ENCODE data around the gene CNNM4.

Gene CNNM4

GRCh38 chr2:96760036-96760985 lies at the start of gene CNNM4:
CNNM4 (plus strand) TSS chr2:96760902; CDS start chr2:96761000, 98 bp downstream.
- no peak for FAIRE-seq

GRCh38 chr2:96710985-96711384 lies 49.7 kb upstream of the CNNM4 start:
- FAIRE-seq: no peak

GRCh38 chr2:96715658-96716057 lies 45.0 kb upstream of the CNNM4 start:
- FAIRE-seq: no peak

- FAIRE-seq: no peak
Observed at GRCh38 chr2:96716388-96716787, 44.3 kb upstream of the CNNM4 start.

GRCh38 chr2:96726131-96726530 lies 34.6 kb upstream of the CNNM4 start:
- FAIRE-seq: no peak

GRCh38 chr2:96727431-96727830 lies 33.3 kb upstream of the CNNM4 start:
- FAIRE-seq: no peak

GRCh38 chr2:96729748-96730147 lies 31.0 kb upstream of the CNNM4 start:
- no peak for FAIRE-seq

- FAIRE-seq: no peak
Observed at GRCh38 chr2:96730212-96730611, 30.5 kb upstream of the CNNM4 start.

GRCh38 chr2:96733931-96734330 lies 26.8 kb upstream of the CNNM4 start:
- no peak for FAIRE-seq

- no peak for FAIRE-seq
Observed at GRCh38 chr2:96734880-96735583, 25.7 kb upstream of the CNNM4 start.

- no peak for FAIRE-seq
Observed at GRCh38 chr2:96737251-96737650, 23.5 kb upstream of the CNNM4 start.

GRCh38 chr2:96737831-96738230 lies 22.9 kb upstream of the CNNM4 start:
- FAIRE-seq: no peak

GRCh38 chr2:96739076-96739632 lies 21.5 kb upstream of the CNNM4 start:
- no peak for FAIRE-seq

- FAIRE-seq: peak; percentile 89
Observed at GRCh38 chr2:96739633-96740428, 20.9 kb upstream of the CNNM4 start, which contains the start of gene LMAN2L. LMAN2L (minus strand) TSS chr2:96740064; CDS start chr2:96740040, 24 bp downstream.

GRCh38 chr2:96747061-96747617 lies 13.6 kb upstream of the CNNM4 start:
- no peak for FAIRE-seq

- no peak for FAIRE-seq
Observed at GRCh38 chr2:96751800-96752199, 8.9 kb upstream of the CNNM4 start.

- FAIRE-seq: no peak
Observed at GRCh38 chr2:96753661-96754282, 6.9 kb upstream of the CNNM4 start.

GRCh38 chr2:96754317-96754716 lies 6.4 kb upstream of the CNNM4 start:
- no peak for FAIRE-seq

GRCh38 chr2:96756788-96757476 lies 3.8 kb upstream of the CNNM4 start:
- no peak for FAIRE-seq

GRCh38 chr2:96757477-96757860 lies 3.2 kb upstream of the CNNM4 start:
- FAIRE-seq: no peak

GRCh38 chr2:96758987-96759386 lies 1.7 kb upstream of the CNNM4 start:
- FAIRE-seq: no peak

Measured in colon (tissue), 2 donors.